PC-9 (cell line): ENCODE data around the gene TMEM106A.

Experiments used
- EZH2 ChIP-seq: fragments of 200-600 bp; sonication (generic); IDR thresholded peaks from 2 replicates; pipeline ENCODE4 v1.8.0; 2017; ENCODE audit warnings: antibody characterized with exemption, low read depth
- TF ChIP-seq, protein P1 (sequence below): fragments of 200-600 bp; sonication (generic); conservative IDR thresholded peaks from 2 replicates; pipeline ENCODE4 v1.6.1; 2017; ENCODE audit warnings: mixed run types, antibody characterized with exemption, mild to moderate bottlenecking, moderate library complexity

DNA sequence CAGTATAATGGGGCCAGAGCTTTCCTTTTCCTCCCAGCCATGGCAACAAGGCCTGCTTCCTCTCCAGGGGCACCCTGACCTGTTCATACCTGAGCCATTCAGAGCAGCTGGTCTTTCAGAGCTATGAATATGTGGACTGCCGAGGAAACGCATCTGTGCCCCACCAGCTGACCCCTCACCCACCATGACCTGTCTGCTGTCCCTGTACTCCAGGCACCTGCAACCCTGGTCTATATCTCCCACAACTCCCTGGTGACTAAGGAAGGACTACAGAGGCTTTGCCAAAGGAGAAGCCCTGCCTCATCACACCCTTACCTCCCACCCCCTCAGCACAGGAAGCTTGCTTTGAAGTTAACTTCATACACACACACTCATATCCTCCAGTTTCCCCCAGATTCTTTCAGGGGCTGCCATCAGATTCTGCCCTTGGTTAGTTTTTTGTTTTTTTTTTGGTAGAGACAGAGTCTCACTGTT lies 6.0 kb downstream of the TMEM106A start:
- TF ChIP-seq, protein P1, sequence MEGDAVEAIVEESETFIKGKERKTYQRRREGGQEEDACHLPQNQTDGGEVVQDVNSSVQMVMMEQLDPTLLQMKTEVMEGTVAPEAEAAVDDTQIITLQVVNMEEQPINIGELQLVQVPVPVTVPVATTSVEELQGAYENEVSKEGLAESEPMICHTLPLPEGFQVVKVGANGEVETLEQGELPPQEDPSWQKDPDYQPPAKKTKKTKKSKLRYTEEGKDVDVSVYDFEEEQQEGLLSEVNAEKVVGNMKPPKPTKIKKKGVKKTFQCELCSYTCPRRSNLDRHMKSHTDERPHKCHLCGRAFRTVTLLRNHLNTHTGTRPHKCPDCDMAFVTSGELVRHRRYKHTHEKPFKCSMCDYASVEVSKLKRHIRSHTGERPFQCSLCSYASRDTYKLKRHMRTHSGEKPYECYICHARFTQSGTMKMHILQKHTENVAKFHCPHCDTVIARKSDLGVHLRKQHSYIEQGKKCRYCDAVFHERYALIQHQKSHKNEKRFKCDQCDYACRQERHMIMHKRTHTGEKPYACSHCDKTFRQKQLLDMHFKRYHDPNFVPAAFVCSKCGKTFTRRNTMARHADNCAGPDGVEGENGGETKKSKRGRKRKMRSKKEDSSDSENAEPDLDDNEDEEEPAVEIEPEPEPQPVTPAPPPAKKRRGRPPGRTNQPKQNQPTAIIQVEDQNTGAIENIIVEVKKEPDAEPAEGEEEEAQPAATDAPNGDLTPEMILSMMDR, result no peak
- TF ChIP-seq EZH2, result no peak
